Right lobe of liver (tissue), 4 donors: ENCODE data around the gene KRTAP5-7.
"Not testable (repeated sequence)": the region's sequence is repeated elsewhere in the genome, so short reads cannot be mapped to it uniquely, and the experiment has no call there.

ENCODE experiments used
- CTCF ChIP-seq, 4 donors: fragments of 200-600 bp in 3 of 4; fragments of 450-650 bp in 1 of 4; IDR thresholded peaks; one replicate each; pipeline versions ENCODE4 v1.5.1 to v1.8.0; 2016 to 2022; ENCODE audit warnings: antibody characterized with exemption in 4 of 4, mild to moderate bottlenecking in 2 of 4
- POLR2A ChIP-seq: fragments of 450-650 bp; IDR thresholded peaks from one replicate; pipeline ENCODE4 v1.6.1; 2017; ENCODE audit warnings: antibody characterized with exemption, mild to moderate bottlenecking
- donor health status: DM: no; HTN: no; CAD: no.
- donor health status: DM: no; HTN: no; CAD: no.
- donor health status: DM: no; HTN: yes; CAD: no.

- not testable (repeated sequence) for TF ChIP-seq CTCF (IDR thresholded peaks at IDR 0.05); POLR2A
These were observed 12.9 kb downstream of the KRTAP5-7 start for GRCh38 chr11:71539971-71540370.
